Sigmoid colon (tissue), 4 donors: ENCODE results near the gene LIPG.

ENCODE experiments used
- EP300 ChIP-seq, 4 donors: sonication (generic); formaldehyde crosslinking; IDR thresholded peaks; one replicate each; pipeline ENCODE4 v1.6.1; 2017; ENCODE audit warnings: antibody characterized with exemption in 4 of 4
- POLR2A ChIP-seq, 2 donors: fragments of 450-650 bp; IDR thresholded peaks; one replicate each; pipeline ENCODE4 v1.6.1; 2016; ENCODE audit warnings: antibody characterized with exemption in 2 of 2, mild to moderate bottlenecking in 2 of 2, moderate library complexity in 2 of 2
- TF ChIP-seq, protein P1 (sequence below), 4 experiments: fragments of 450-650 bp in 3 of 4; fragments of 200-600 bp in 1 of 4; IDR thresholded peaks; one replicate each; pipeline ENCODE4 v1.5.1; 2016 to 2019; ENCODE audit warnings: antibody characterized with exemption in 4 of 4, mild to moderate bottlenecking in 3 of 4, moderate library complexity in 2 of 4

GRCh38 chr18:49553003-49553402 lies 8.9 kb upstream of the LIPG start:
- TF ChIP-seq, protein P1, sequence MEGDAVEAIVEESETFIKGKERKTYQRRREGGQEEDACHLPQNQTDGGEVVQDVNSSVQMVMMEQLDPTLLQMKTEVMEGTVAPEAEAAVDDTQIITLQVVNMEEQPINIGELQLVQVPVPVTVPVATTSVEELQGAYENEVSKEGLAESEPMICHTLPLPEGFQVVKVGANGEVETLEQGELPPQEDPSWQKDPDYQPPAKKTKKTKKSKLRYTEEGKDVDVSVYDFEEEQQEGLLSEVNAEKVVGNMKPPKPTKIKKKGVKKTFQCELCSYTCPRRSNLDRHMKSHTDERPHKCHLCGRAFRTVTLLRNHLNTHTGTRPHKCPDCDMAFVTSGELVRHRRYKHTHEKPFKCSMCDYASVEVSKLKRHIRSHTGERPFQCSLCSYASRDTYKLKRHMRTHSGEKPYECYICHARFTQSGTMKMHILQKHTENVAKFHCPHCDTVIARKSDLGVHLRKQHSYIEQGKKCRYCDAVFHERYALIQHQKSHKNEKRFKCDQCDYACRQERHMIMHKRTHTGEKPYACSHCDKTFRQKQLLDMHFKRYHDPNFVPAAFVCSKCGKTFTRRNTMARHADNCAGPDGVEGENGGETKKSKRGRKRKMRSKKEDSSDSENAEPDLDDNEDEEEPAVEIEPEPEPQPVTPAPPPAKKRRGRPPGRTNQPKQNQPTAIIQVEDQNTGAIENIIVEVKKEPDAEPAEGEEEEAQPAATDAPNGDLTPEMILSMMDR (IDR thresholded peaks at IDR 0.05): no peak
- TF ChIP-seq EP300 (IDR thresholded peaks at IDR 0.05): no peak
- no peak for TF ChIP-seq POLR2A (IDR thresholded peaks at IDR 0.05)
